Adrenal gland (tissue), 5 donors: ENCODE results near the gene B4GAT1.

Experiments
- CTCF ChIP-seq, 6 experiments: fragments of 450-650 bp in 4 of 6; fragments of 200-600 bp in 2 of 6; sonication (generic) in 1 of 6; IDR thresholded peaks; 1 replicate in 5 of 6; 2 replicates in 1 of 6; pipeline versions ENCODE4 v1.5.1 to v1.8.0; 2016 to 2021; ENCODE audit warnings: antibody characterized with exemption in 6 of 6, mild to moderate bottlenecking in 2 of 6, moderate library complexity in 1 of 6
- POLR2A ChIP-seq, 2 donors: fragments of 450-650 bp; IDR thresholded peaks; one replicate each; pipeline ENCODE4 v1.6.1; 2017; ENCODE audit warnings: antibody characterized with exemption in 2 of 2, mild to moderate bottlenecking in 2 of 2, moderate library complexity in 1 of 2
- donor health status: DM: no; HTN: no; CAD: no.

- TF ChIP-seq POLR2A (IDR thresholded peaks at IDR 0.05) (no peak), CTCF (IDR thresholded peaks at IDR 0.05) (no peak)
Observed at GRCh38 chr11:66321606-66322005, 25.8 kb downstream of the B4GAT1 start.
